Measurements from ENCODE around the gene MS4A18.

MS4A18 gene

DNA sequence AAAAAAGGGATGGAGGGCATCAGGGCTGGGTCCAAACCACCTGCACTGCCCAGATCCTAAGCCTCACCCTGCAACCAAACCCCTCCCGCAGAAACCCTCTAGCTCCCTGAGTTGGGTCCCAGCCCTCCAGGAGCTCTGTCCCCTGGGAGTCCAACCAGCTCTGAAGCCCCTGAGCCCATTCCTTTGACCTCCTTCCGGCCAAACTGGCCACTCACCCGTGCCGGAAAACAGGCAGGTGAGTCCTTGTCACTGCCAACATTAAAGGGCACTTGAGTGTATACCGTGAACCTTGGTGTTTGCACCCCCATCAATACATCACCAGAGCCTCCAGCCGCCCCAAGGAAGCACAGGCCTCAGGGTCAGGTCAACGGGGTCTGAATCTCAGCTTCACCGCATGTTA, 43.7 kb downstream of the MS4A18 start:
- no peak for DNase-seq

- DNase-seq: no peak
Measured at GRCh38 chr11:60769273-60769672, 44.8 kb downstream of the MS4A18 start.

DNA sequence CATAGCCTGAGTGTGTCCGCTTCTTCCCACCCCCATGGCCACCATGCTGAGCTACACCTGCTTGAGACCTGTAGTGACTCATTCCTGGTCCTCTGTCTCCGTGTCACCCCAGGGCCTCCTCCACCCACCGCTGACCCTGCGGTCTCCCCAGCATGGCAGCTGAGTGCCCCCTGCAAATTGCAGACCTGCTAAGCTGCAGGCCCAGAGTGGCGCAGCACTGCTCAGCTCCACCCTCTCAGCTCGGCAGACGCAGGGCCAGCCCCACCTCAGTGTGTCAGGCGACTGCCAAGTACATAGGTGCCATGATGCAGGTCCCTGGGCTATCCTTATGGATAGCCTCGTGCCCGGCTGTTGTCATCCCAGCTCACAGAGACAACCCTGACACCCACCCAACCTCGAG, 45.3 kb downstream of the MS4A18 start:
- no peak for DNase-seq

- DNase-seq: no peak
Measured at GRCh38 chr11:60771146-60771545, 46.6 kb downstream of the MS4A18 start.

DNA sequence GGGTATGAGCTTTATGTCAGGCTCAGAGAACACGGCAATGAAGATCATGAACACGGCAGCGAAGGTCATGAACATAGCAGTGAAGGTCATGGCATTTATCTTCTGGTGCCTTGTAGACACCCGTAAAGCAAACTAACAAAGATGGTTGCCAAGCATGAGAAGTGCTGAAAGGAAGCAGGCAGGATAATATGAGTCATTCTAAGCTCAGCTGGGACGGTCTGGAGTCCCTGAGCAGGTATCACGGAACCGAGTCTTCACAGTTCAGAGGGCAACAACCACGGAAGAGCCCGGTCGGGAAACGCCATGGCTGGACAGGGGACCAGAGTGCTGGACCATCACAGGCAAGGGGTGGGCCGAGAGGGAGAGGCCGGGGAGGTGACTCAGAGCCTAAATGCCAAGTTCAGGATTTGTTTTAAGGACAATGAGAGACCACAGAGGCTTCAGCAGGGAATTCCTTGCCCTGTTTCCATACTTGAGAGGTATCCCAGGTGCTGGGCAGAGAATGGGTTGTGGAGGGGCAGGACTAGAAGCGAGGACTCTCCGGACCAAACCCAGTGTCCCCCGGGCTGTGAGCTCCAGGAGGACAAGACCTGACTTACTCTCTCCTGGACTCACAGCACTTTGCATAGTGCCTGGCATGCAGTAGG, 47.5 kb downstream of the MS4A18 start:
- DNase-seq: no peak

GRCh38 chr11:60772666-60773065, 48.1 kb downstream of the MS4A18 start:
- no peak for DNase-seq

DNA sequence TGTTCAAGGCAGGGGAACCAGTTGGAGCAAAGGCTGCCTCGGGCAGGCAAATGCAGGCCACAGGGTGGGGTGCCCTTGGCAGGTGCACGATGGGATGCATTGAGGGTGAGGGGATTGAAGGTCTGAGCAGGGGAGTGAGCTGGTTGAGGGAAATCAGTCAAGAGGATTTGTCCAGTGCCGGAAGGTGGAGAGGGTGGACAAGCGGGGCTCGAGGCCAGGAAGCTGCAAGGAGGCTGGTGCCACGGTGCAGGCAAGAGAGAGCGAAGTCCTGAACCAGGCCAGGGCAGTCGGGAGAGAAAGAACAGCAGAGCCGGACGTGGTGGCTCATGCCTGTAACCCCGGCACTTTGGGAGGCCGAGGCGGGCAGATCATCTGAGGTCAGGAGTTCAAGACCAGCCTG, 50.2 kb downstream of the MS4A18 start:
- no peak for DNase-seq

DNA sequence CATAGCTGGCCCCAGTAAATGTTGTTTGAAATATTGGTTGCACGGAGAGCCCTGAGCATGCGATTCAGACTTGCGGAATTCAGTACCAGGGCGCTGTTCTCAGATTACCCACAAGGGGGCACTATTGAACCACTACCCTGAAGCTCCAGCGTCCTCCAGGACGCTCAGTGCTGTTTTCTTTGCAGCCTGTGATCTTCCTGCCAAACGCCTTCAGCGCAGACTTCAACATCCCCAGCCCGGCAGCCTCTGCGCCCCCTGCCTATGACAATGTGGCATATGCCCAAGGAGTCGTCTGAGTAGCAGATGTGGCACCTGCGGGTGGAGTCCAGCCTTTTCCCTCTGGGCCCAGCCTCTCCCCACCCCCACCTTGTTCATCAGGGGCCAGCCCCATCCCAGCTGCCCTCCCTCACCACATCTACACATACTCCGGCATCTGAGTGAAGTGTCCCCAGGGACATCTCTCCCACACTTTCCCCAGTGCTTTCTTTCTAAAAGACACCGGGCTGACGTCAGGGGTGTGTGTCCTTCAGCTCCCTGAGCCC, 51.0 kb downstream of the MS4A18 start:
- DNase-seq: peak; percentile 50 to 82 (median 73)

- DNase-seq: no peak
Measured at GRCh38 chr11:60776167-60776566, 51.6 kb downstream of the MS4A18 start.

- no peak for DNase-seq
Measured at GRCh38 chr11:60777106-60777505, 52.6 kb downstream of the MS4A18 start.

GRCh38 chr11:60777572-60777971, 53.1 kb downstream of the MS4A18 start:
- no peak for DNase-seq

DNA sequence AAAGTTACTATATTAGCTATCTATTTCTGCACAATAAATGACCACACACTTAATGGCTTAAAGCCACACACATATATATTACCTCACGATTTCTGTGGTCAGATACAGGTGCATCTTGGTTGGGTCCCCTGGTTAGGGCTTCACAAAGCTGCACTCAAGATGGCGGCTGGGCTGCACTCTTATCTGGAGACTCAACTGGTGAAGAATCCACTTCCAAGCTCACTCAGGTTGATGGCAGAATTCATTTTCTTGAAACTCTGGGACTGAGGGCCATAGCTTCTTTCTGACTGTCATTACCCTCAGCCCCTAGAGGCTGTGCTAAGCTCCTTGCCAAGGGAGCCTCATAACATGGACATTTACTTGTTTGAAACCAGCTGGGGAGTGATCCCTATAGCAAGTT, 55.5 kb downstream of the MS4A18 start:
- DNase-seq: no peak

GRCh38 chr11:60780774-60781173, 56.3 kb downstream of the MS4A18 start:
- DNase-seq: no peak

- no peak for DNase-seq
Measured at GRCh38 chr11:60781286-60781980, 56.9 kb downstream of the MS4A18 start.

GRCh38 chr11:60781981-60782316, 57.4 kb downstream of the MS4A18 start:
- no peak for DNase-seq

DNA sequence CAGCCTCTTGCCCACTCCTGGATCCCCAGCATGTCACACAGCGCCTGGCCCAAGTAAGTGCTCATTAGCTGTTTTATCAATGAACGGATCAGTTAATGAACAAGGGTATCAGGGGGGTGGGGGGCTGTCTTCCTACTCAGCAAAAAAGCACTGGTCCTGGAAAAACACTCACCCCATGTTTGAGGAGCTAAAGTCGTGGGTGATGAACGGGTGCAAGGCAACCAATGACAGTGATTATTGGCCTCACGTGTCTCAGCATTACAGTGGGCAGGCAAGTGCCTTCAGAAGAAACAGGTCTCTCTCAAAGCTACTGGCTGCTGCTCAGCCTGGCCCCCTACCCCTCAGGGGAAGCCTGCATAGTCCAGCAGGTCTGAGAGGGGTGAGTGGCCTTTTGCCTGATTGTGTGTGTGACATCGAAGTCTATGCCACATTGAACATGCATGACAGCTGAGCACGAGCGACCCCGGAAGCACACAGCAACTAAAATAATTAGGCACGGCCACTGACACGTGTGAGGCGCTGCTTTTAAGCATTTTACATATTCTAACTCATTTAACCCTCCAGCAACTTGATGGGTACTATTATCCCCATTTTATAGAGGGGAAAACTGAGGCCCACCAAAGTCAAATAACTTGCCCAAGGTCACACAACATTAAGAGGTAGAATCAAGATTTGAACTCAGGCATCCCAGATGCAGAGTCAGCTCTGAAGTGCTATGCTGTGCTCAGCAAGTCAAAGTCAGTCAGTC, 58.0 kb downstream of the MS4A18 start:
- DNase-seq: no peak

- DNase-seq: no peak
Measured at GRCh38 chr11:60783141-60783484, 58.6 kb downstream of the MS4A18 start.

DNA sequence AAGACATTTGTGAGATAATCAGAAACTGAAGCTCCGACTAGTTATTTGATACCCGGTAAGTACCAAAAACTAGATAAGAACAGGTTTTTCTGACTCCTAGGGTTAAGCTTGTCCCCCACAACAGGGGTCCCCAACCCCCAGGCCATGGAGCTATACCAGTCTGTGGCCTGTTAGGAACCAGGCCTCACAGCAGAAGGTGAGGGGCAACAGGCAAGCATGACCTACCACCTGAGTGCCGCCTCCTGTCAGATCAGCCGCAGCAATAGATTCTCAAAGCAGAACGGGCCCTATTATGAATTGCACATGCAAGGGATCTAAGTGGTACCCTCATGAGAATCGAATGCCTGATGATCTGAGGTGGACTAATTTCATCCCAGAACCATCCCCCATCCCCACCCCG, 59.4 kb downstream of the MS4A18 start:
- DNase-seq: no peak

DNA sequence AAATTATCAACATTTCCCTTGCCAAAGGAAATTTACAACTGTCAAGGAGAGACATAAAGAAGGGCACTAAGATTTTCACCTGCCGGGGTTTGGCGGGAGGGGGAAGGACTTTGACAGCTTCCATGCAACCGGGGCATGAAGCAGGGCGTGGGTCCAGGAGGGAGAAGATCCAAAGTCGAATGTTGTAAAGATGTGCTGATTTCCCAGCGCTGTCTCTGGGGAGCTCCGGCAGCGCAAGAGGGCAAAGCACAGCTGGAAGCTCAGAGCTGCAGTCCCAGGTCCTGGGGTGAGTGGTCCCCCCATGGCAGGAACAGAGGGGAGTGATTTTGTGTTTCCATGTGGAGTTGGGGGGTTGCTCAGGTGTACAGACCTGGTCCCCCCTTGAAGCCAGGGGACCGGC, 60.6 kb downstream of the MS4A18 start, which contains the start of gene MS4A10:
Gene MS4A10 (plus strand): TSS at position 198 of the 400 bp plus-strand sequence. CDS start 5,003 bp downstream, outside the sequence.
- no peak for DNase-seq

DNA sequence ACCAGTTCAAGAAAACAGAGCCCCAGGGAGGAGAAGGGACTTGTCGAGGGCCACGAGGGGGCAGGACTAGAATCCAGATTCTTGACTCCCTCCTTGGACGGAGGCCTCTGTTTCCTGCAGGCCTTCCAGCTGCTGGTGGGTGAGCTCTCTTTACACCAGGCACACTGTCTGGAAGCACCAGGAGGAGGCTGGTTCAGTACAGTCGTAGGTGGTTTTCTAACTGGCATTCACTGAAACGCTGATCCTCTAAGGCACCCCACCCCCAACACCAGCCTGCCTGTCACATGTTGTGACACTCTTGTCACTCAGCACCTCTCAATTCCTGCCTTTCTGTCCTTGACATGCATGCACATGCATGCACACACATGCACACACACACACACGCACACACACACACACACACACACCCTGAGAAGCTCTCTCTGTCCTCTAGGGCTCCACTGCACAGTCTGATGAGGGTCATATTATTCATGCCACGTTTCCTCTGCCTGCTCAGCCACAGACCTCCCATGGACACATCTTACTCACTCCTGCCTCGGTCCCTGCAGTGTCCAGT, 61.4 kb downstream of the MS4A18 start:
- no peak for DNase-seq

DNA sequence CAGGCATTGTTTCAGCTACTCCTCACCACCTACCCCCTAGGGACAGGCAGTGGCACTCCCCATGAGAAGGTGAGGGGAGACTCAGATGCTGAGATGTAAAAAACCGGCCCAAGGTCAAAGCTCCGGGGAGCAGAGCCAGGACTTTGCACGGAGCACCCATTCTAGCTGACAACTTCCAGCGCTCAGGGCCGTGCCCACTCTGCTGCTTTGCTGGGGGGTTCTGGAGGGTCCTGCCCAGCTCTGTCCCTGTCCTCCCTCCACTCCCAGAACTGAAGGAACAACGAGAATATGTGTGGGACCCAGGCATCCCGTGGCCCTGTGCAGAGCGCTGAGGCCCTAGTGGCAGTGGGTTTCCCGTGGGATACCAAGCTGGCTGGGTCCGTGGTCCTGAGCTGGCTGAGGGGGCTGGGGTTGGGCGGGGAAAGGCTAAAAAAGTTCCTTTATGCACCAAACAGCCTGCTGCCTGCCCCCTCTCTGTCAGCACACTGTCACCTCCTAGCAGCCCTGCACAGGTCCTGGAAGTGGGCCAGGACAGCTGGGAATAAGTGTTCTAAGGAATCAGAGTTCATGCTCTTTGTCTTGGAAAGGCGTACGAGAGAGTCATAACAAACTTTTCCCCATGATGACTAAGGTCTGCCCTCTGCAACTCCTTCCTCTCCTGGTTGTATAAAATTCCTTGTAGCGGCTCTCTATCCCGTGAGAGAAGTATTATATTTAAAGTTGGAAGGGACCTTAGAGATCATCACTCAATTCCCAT, 62.5 kb downstream of the MS4A18 start:
- DNase-seq: no peak

GRCh38 chr11:60788401-60789125, 64.0 kb downstream of the MS4A18 start:
- no peak for DNase-seq
